NB4 (cell line): ENCODE results near the gene GPLD1.

Source experiments
- POLR2A ChIP-seq: IDR thresholded peaks from 2 replicates; pipeline ENCODE4 v1.6.1; 2011; ENCODE audit warnings: mild to moderate bottlenecking; ENCODE audit not compliant: insufficient read length; ENCODE audit errors: extremely low read depth
- TF ChIP-seq, protein P1 (sequence below): IDR thresholded peaks from 2 replicates; pipeline ENCODE4 v1.6.1; 2011; ENCODE audit warnings: low read depth, low read length
- TF ChIP-seq, protein P2 (sequence below): IDR thresholded peaks from one replicate; pipeline ENCODE4 v1.5.1; 2012; ENCODE audit warnings: low read depth, low read length

DNA sequence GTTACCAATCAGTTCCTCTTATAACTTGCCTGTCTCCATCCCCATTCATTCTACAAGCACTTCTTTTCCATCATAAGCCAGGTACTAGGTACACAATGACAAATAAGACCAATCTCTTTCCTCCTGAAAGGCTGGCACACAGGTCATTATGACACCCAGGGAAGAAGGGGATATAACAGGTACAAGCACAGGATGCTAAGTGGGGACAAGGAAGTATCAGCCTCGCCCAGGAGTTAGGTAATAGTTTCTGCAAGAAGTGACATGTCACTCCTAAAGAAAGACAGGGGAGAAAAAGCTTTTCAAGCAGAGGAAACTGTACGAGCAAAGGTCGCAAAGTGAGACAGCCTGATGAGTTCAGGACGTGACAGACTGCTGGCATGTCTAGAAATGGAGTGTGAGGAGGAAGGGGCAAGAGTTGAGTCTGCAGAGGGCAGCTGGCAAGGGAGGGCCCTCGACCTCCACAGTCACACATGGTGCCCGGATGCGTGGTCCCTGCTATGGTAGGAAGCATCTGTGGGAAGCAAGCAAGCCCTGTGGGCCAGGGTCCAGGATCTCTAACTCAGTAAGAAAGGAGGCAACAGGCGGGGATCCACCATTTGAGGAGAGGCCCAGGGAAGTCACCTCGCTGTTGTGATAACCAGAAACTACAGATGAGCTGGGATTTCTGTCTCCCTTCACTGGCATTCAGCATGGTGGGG is 40.4 kb downstream of the GPLD1 start:
- no peak for TF ChIP-seq POLR2A
- TF ChIP-seq, protein P1, sequence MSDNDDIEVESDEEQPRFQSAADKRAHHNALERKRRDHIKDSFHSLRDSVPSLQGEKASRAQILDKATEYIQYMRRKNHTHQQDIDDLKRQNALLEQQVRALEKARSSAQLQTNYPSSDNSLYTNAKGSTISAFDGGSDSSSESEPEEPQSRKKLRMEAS: no peak
- TF ChIP-seq, protein P2, sequence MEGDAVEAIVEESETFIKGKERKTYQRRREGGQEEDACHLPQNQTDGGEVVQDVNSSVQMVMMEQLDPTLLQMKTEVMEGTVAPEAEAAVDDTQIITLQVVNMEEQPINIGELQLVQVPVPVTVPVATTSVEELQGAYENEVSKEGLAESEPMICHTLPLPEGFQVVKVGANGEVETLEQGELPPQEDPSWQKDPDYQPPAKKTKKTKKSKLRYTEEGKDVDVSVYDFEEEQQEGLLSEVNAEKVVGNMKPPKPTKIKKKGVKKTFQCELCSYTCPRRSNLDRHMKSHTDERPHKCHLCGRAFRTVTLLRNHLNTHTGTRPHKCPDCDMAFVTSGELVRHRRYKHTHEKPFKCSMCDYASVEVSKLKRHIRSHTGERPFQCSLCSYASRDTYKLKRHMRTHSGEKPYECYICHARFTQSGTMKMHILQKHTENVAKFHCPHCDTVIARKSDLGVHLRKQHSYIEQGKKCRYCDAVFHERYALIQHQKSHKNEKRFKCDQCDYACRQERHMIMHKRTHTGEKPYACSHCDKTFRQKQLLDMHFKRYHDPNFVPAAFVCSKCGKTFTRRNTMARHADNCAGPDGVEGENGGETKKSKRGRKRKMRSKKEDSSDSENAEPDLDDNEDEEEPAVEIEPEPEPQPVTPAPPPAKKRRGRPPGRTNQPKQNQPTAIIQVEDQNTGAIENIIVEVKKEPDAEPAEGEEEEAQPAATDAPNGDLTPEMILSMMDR: no peak
